GM12892 (cell line): ENCODE results near the gene LRIT3.

Experiments used
- POLR2A ChIP-seq: IDR thresholded peaks from 2 replicates; pipeline ENCODE4 v1.6.1; 2011; ENCODE audit warnings: low read depth, low read length, control low read depth
- POLR2AphosphoS5 ChIP-seq: IDR thresholded peaks from 2 replicates; pipeline ENCODE4 v1.6.1; 2011; ENCODE audit warnings: low read depth, low read length, control low read depth

DNA sequence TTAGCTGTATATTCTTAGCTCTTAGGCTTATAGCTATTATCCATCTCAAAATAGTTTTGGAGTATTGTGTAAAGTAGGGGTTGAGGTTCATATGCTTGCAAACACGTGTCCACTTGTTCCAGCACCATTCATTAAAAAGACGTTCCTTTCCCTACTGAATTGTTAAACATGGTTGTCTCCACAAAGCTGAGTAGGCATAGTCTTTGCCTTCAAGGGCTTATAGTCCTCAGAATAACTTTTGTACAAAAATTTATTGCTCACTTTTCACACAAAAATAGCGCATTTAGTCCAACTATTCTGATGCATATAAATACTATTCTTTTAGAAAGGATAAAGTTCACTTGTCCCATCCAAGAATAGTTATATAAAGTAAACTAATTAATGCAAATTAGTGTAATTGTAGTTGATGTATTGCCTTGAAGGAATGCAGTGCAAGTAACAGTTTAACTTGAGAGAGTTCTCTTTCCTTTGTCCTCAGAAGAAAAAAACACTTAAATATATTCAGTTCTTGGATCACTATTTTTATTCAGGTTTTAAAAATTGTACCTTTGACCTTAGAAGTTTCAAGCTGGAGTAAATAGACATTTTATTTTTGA lies 14.1 kb downstream of the LRIT3 start:
- TF ChIP-seq POLR2A (no peak), POLR2AphosphoS5 (no peak)
